K562 (cell line): ENCODE data around the gene UCN. TPM values are rescaled to one million over a fixed set of nuclear protein-coding genes. Genes with fewer than 3 reads are reported as not detected.

Experiments used
- ATAC-seq: fragments of 200-7000 bp; cut with Tn5 transposase; 3 replicates; pipeline ENCODE4 v1.9.1; 2020; ENCODE audit warnings: moderate library complexity
- BruUV-seq: library from RNA; stranded (reverse); fragments of 400-500 nt; replicated peaks from 2 replicates; lab custom pipeline; 2021; lab: Mats Ljungman, UMichigan
- CTCF ChIA-PET: fragments of 300-600 bp; formaldehyde crosslinking; extraction: SDS; loops from one replicate; lab custom pipeline; 2021; ENCODE audit warnings: low intra/inter-chr PET ratio; lab: Yijun Ruan, JAX
- POLR2A ChIA-PET: fragments of 300-600, 350-650 bp; sonication (Branson Sonifier 250); formaldehyde crosslinking; extraction: SDS; loops from one replicate; lab custom pipeline; 2021; ENCODE audit warnings: antibody characterized with exemption, inconsistent platforms; lab: Yijun Ruan, JAX
- DNase-seq, 4 experiments: peaks; one replicate each; pipeline versions ENCODE4 v3.0.0 to v3.0.0-alpha.2; 2011 to 2018; ENCODE audit warnings: low spot score in 3 of 4, mixed read lengths in 3 of 4; ENCODE audit errors: extremely low read depth in 1 of 4
- FAIRE-seq: peaks from 2 replicates; lab custom pipeline; 2011; peaks lifted over from hg19 to GRCh38; lab: Jason Lieb, UNC
- H2AFZ ChIP-seq: 2 replicates; pipeline ENCODE4 v1.6.0; 2011; ENCODE audit warnings: low read depth, low read length, control low read depth, inconsistent platforms
- H3K27ac ChIP-seq: fragments of 200-600 bp; 3 replicates; pipeline ENCODE4 v1.8.0; 2011; ENCODE audit warnings: low read depth, mild to moderate bottlenecking, control low read depth, inconsistent platforms, low read length, moderate library complexity, mixed read lengths; ENCODE audit errors: extremely low read depth
- H3K27me3 ChIP-seq, 2 experiments: fragments of 300-600 bp in 1 of 2; 2 replicates in 1 of 2; 3 replicates in 1 of 2; pipeline versions ENCODE4 v1.6.0 to v1.8.0; 2011; ENCODE audit warnings: inconsistent platforms in 2 of 2, low read length in 2 of 2, mild to moderate bottlenecking in 1 of 2, mixed read lengths in 1 of 2, moderate library complexity in 1 of 2; ENCODE audit not compliant: control insufficient read depth in 2 of 2, insufficient read depth in 2 of 2
- H3K36me3 ChIP-seq: fragments of 300-600 bp; 3 replicates; pipeline ENCODE4 v1.8.0; 2011; ENCODE audit warnings: mild to moderate bottlenecking, low read length, inconsistent platforms; ENCODE audit not compliant: control insufficient read depth, insufficient read depth
- H3K4me1 ChIP-seq, 2 experiments: fragments of 200-600 bp in 1 of 2; replicated peaks in 1 of 2; 2 replicates in 1 of 2; 3 replicates in 1 of 2; pipeline versions ENCODE4 v1.5.1 to v1.8.0; 2011; ENCODE audit warnings: inconsistent platforms in 2 of 2, low read length in 2 of 2, mild to moderate bottlenecking in 1 of 2, mixed read lengths in 1 of 2, moderate library complexity in 1 of 2; ENCODE audit not compliant: control insufficient read depth in 2 of 2, insufficient read depth in 2 of 2
- H3K4me2 ChIP-seq: 2 replicates; pipeline ENCODE4 v1.6.1; 2011; ENCODE audit warnings: low read length, control low read depth, inconsistent platforms, mixed read lengths; ENCODE audit not compliant: insufficient read depth
- H3K4me3 ChIP-seq: fragments of 200-600 bp; sonication (generic), shearing (Covaris generic); 2 replicates; pipeline ENCODE4 v1.5.1; 2016; ENCODE audit warnings: control low read depth, inconsistent platforms
- H3K79me2 ChIP-seq: fragments of 200-600 bp; 3 replicates; pipeline ENCODE4 v1.8.0; 2011; ENCODE audit warnings: low read length, inconsistent platforms; ENCODE audit not compliant: control insufficient read depth, insufficient read depth
- H3K9ac ChIP-seq, 2 experiments: 2 replicates each; pipeline versions ENCODE4 v1.6.0 to v1.6.1; 2011; ENCODE audit warnings: low read depth in 2 of 2, low read length in 2 of 2, control low read depth in 1 of 2, inconsistent platforms in 1 of 2, mild to moderate bottlenecking in 1 of 2, mixed read lengths in 1 of 2; ENCODE audit not compliant: insufficient read depth in 1 of 2
- H3K9me1 ChIP-seq: one replicate; pipeline ENCODE4 v1.6.0; 2011; ENCODE audit warnings: inconsistent platforms, mild to moderate bottlenecking, low read length, moderate library complexity; ENCODE audit not compliant: control insufficient read depth, insufficient read depth
- H3K9me3 ChIP-seq: replicated peaks from 2 replicates; pipeline ENCODE4 v1.5.1; 2011; ENCODE audit warnings: low read depth, low read length, inconsistent platforms; ENCODE audit not compliant: control insufficient read depth, insufficient read depth
- H4K20me1 ChIP-seq: replicated peaks from 2 replicates; pipeline ENCODE4 v1.6.1; 2011; ENCODE audit warnings: low read length, inconsistent platforms, mixed read lengths; ENCODE audit not compliant: control insufficient read depth, insufficient read depth
- ATF1 ChIP-seq, 2 experiments: fragments of 450-650 bp in 1 of 2; IDR thresholded peaks; 2 replicates each; pipeline ENCODE4 v1.6.1; 2016; ENCODE audit warnings: missing compliant biosample characterization in 1 of 2, missing genetic modification characterization in 1 of 2
- CBX8 ChIP-seq: fragments of 200-600 bp; sonication (generic); IDR thresholded peaks from 2 replicates; pipeline ENCODE4 v1.6.1; 2012; ENCODE audit warnings: borderline replicate concordance, mixed run types, low read depth, mild to moderate bottlenecking, moderate library complexity, mixed read lengths, low read length, control low read depth, inconsistent platforms; ENCODE audit not compliant: poor library complexity, severe bottlenecking; ENCODE audit errors: extremely low read depth
- CXXC5 ChIP-seq: fragments of 250-450 bp; sonication (Bioruptor Pico); IDR thresholded peaks from 2 replicates; pipeline ENCODE4 v1.8.0; 2022; ENCODE audit warnings: inconsistent platforms, mild to moderate bottlenecking, moderate library complexity
- EWSR1 ChIP-seq: fragments of 450-650 bp; IDR thresholded peaks from 2 replicates; pipeline ENCODE4 v1.6.1; 2018; ENCODE audit warnings: borderline replicate concordance, mild to moderate bottlenecking, low read depth, moderate library complexity; ENCODE audit not compliant: partially characterized antibody
- FOXK2 ChIP-seq, 2 experiments: fragments of 450-650 bp; IDR thresholded peaks in 1 of 2; conservative IDR thresholded peaks in 1 of 2; 2 replicates each; pipeline ENCODE4 v1.6.1; 2016; ENCODE audit warnings: low read depth in 2 of 2, mild to moderate bottlenecking in 1 of 2
- SMC3 ChIP-seq: conservative IDR thresholded peaks from 2 replicates; pipeline ENCODE4 v1.6.1; 2011; ENCODE audit warnings: low read depth, low read length, improper control_type of control experiment; ENCODE audit not compliant: insufficient read depth
- WGBS: fragments of 100-300 bp; shearing (Covaris generic); methylation state at CpG from one replicate; pipeline ENCODE4 v1.1.6; 2016; ENCODE audit warnings: low coverage, mixed read lengths; ENCODE audit not compliant: insufficient coverage; ENCODE audit errors: missing lambda C conversion rate; 5-methylcytosine and 5-hydroxymethylcytosine counted together
- in situ Hi-C: fragments of 300-500 bp; cut with MboI; formaldehyde crosslinking; loops from 4 replicates; pipeline ENCODE4 v1.15.0; 2018; ENCODE audit warnings: inconsistent platforms, mixed read lengths
- intact Hi-C: fragments of 100-400 bp; cut with micrococcal nuclease; formaldehyde crosslinking; loops from 2 replicates; pipeline ENCODE4 v1.14.2; 2022
- polyA plus RNA-seq, 8 experiments: library from polyadenylated mRNA; depleted of rRNA in 4 of 8; stranded (reverse) in 5 of 8; unstranded in 3 of 8; fragments of >200 nt; fragmentation: Nextera tagmentation in 2 of 8; fragmentation: Illumina TruSeq in 1 of 8; extraction: Ambion mirVana in 2 of 8; extraction: Trizol in 1 of 8; gene quantifications; 2 replicates each; pipeline versions ENCODE4 v1.2.1 to v1.2.3, GENCODE V29; 2011 to 2014; ENCODE audit warnings: inconsistent platforms in 1 of 8, missing spikeins in 1 of 8
- total RNA-seq, 7 experiments: library from RNA; depleted of rRNA in 6 of 7; stranded (reverse); fragments of >200 nt in 6 of 7; fragmentation: Illumina TruSeq in 2 of 7; extraction: Trizol in 2 of 7; gene quantifications; 2 replicates each; pipeline versions ENCODE4 v1.2.1 to v1.2.3, GENCODE V29; 2011 to 2021; ENCODE audit warnings: low replicate concordance in 1 of 7
- TF ChIP-seq, protein P1 (sequence below): fragments of 450-650 bp; IDR thresholded peaks from 2 replicates; pipeline ENCODE4 v1.7.1; 2018; ENCODE audit warnings: mild to moderate bottlenecking, low read depth; ENCODE audit not compliant: partially characterized antibody
- TF ChIP-seq, protein P2 (sequence below), 2 experiments: fragments of 450-650 bp; IDR thresholded peaks; 2 replicates each; pipeline ENCODE4 v1.6.1; 2016

UCN gene
- total and polyA plus RNA-seq, 9 of the 15 experiments (the other 6 are each of a cell fraction or from before 2014, with no cell fraction given), result 0.10 to 2.7 (median 0.43) TPM

DNA sequence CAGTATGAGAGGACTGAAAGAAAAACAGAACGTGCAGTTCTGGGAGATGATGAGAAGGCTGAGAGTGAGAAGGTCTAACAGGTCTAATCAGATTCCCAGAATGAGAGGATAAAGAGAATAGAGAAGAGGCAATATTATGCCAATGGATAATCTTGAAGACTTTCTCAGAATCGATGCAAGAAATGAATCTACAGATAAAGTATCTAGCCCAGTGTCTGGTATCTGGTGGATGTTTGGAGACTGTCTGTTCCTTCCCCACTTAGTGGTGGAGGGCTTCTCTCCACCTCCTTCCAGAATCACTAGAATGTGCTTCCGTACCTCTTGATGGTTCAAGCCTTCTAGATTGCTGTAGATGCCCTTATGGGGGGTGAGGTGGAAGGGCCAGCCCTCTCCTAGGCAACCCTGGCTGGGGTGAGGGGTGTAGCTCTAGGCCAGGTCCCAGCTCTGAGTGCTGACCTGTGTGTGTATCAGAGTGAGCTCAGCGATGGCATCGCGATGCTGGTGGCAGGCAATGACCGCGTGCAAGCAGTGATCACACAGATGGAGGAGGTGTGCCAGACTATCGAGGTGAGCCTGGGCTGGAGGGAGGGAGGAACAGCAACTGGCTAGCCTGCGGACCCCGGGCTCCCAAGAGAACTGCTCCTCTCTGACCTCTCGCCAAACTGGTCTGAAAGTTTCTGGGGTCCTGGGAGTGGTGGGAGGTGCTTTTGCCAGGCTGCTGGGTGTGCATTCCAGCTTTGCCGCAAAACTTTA, 3.6 kb downstream of the UCN start (continued):
- TF ChIP-seq CBX8, result no peak

DNA sequence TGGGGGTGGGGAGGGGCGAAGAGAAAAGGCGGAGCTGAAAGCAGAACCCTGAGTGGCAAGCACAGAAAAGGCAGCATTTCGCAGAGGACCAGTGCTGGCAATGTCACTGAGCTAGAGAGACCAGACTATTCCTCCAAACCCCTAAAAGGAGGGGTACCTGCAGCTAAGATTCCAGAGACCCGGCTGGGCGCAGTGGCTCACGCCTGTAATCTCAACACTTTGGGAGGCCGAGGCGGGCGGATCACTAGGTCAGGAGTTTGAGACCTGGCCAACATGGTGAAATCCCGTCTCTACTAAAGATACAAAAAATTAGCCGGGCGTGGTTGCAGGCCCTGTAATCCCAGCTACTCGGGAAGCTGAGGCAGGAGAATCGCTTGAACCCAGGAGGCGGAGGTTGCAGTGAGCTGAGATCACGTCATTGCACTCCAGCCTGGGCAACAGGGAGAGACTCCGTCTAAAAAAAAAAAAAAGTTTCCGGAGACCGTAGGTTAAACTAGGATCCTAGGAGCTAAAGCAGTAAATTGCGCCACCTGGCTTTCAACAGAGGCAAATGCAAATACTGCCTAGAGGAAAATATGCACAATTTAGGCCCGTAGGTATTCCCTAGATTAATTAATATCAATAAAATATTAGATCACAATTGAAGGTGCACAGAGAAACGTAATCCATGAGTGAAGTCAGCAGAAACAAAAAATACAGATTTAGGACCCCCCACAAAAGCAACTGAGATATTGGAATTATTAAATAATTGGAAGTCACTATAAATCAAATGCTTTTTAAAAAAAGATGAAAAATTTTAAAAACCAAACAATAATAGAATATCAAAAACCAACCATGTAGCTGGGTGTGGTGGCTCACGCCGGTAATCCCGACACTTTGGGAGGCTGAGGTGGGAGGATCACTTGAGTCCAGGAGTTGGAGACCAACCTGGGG, 4.9 kb downstream of the UCN start:
- Histone ChIP-seq H3K4me3 (peak overlapping the region; percentile 26), H4K20me1 (no peaks in the 10 kb centered on the region), H3K4me1 (peaks cover 0 to 10% of the 10 kb centered on the region in 2 experiments; a peak in 3 of 5 replicates), H3K9me3 (no peaks in the 10 kb centered on the region), H3K4me2 (peak overlapping the region; percentile 62), H2AFZ (peak overlapping the region; percentile 82), H3K27me3 (no peaks in the 10 kb centered on the region), H3K79me2 (no peaks in the 10 kb centered on the region), H3K27ac (no peak overlapping the region), H3K9me1 (no peaks in the 10 kb centered on the region), H3K36me3 (peaks cover 3% of the 10 kb centered on the region; the same call in 1 of the 3 replicates), H3K9ac (peak overlapping the region in 1 of 2 experiments; percentile 74; a peak in 1 of 4 replicates)
- DNase-seq (peak; percentile 69 to 82 (median 75)), ATAC-seq (peak; percentile 87), FAIRE-seq (peak; percentile 87)
- intact Hi-C loops, result loop anchor here (1.0 to 5.0 kb wide), 4 partner anchors 53 to 379 kb away; partner anchors contain the start of genes EIF2B4 and SNX17
- 7% methylated on average over 25 of the region's 25 CpGs for WGBS
- in situ Hi-C loops, result no loop called here
- ChIA-PET CTCF (interaction anchor here (0.6 to 2.7 kb wide), 9 partner anchors 23 to 457 kb away, joined by 3 to 23 read pairs (median 7); partner anchors contain the start of gene KHK), POLR2A (interaction anchor here (0.6 to 1.7 kb wide), 9 partner anchors 10 to 525 kb away, joined by 3 to 9 read pairs (median 4); no protein-coding TSS in a partner anchor)
- BruUV-seq, result no TSS peak
- TF ChIP-seq CXXC5 (CRISPR knock-in tag) (peak; percentile 34), SMC3 (peak; percentile 73; the same call in 1 of the 2 replicates), EWSR1 (no peak), ATF1 (CRISPR knock-in tag; IDR thresholded peaks at IDR 0.05) (no peak), ATF1 (tag; IDR thresholded peaks at IDR 0.05) (peak; percentile 71), FOXK2 (conservative IDR thresholded peaks at IDR 0.05 in 1 of 2, IDR thresholded peaks at IDR 0.05 in 1 of 2; ENCODE audit: low read depth in 2 of 2) (peak; percentile 46 to 61; a peak in 2 of 4 replicates)
- TF ChIP-seq, protein P1, sequence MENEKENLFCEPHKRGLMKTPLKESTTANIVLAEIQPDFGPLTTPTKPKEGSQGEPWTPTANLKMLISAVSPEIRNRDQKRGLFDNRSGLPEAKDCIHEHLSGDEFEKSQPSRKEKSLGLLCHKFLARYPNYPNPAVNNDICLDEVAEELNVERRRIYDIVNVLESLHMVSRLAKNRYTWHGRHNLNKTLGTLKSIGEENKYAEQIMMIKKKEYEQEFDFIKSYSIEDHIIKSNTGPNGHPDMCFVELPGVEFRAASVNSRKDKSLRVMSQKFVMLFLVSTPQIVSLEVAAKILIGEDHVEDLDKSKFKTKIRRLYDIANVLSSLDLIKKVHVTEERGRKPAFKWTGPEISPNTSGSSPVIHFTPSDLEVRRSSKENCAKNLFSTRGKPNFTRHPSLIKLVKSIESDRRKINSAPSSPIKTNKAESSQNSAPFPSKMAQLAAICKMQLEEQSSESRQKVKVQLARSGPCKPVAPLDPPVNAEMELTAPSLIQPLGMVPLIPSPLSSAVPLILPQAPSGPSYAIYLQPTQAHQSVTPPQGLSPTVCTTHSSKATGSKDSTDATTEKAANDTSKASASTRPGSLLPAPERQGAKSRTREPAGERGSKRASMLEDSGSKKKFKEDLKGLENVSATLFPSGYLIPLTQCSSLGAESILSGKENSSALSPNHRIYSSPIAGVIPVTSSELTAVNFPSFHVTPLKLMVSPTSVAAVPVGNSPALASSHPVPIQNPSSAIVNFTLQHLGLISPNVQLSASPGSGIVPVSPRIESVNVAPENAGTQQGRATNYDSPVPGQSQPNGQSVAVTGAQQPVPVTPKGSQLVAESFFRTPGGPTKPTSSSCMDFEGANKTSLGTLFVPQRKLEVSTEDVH, result peak; percentile 45
- TF ChIP-seq, protein P2, sequence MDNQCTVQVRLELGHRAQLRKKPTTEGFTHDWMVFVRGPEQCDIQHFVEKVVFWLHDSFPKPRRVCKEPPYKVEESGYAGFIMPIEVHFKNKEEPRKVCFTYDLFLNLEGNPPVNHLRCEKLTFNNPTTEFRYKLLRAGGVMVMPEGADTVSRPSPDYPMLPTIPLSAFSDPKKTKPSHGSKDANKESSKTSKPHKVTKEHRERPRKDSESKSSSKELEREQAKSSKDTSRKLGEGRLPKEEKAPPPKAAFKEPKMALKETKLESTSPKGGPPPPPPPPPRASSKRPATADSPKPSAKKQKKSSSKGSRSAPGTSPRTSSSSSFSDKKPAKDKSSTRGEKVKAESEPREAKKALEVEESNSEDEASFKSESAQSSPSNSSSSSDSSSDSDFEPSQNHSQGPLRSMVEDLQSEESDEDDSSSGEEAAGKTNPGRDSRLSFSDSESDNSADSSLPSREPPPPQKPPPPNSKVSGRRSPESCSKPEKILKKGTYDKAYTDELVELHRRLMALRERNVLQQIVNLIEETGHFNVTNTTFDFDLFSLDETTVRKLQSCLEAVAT (IDR thresholded peaks at IDR 0.05), result peak in 1 of 2 experiments; percentile 21; a peak in 1 of 4 replicates
